Activated CD4-positive, alpha-beta T cell treated with anti-CD3 and anti-CD28 coated beads for 36 hours (primary cell): ENCODE measurements around the gene MTFR2. TPM values are rescaled to one million over a fixed set of nuclear protein-coding genes. Genes with fewer than 3 reads are reported as not detected.

Experiments
- ATAC-seq: fragments of 200-7000 bp; cut with Tn5 transposase; one replicate; pipeline ENCODE4 v1.10.0; 2021; ENCODE audit warnings: mild to moderate bottlenecking, moderate library complexity
- CTCF ChIA-PET: fragments of 350-600 bp; sonication (Branson Sonifier 250); formaldehyde crosslinking; loops from one replicate; lab custom pipeline; 2021; ENCODE audit warnings: antibody characterized with exemption; lab: Charles Lee
- POLR2A ChIA-PET: fragments of 350-600 bp; sonication (Branson Sonifier 250); formaldehyde crosslinking; loops from one replicate; lab custom pipeline; 2021; ENCODE audit warnings: antibody characterized with exemption, inconsistent platforms; lab: Charles Lee
- DNase-seq: peaks from one replicate; pipeline ENCODE4 v3.0.0-alpha.2; 2020
- H3K27ac Mint-ChIP-seq: one replicate; pipeline ENCODE4 v1.8.0; 2021; ENCODE audit warnings: mixed read lengths
- H3K27me3 Mint-ChIP-seq: one replicate; pipeline ENCODE4 v1.8.0; 2021; ENCODE audit warnings: mixed read lengths
- H3K36me3 Mint-ChIP-seq: one replicate; pipeline ENCODE4 v1.8.0; 2021; ENCODE audit warnings: low read depth, mixed read lengths
- H3K4me1 Mint-ChIP-seq: one replicate; pipeline ENCODE4 v1.8.0; 2021; ENCODE audit warnings: mixed read lengths
- H3K4me3 Mint-ChIP-seq: one replicate; pipeline ENCODE4 v1.8.0; 2021; ENCODE audit warnings: mild to moderate bottlenecking, moderate library complexity, mixed read lengths
- H3K9me3 Mint-ChIP-seq: one replicate; pipeline ENCODE4 v1.8.0; 2021; ENCODE audit warnings: low read depth, mixed read lengths
- intact Hi-C, 2 experiments: fragments of 100-400 bp; cut with DNase I in 1 of 2; cut with micrococcal nuclease in 1 of 2; formaldehyde crosslinking; loops; one replicate each; pipeline versions ENCODE4 v1.14.2 to v1.15.1; 2022 to 2024; cut with DNase I, micrococcal nuclease
- total RNA-seq, 2 experiments: library from RNA; stranded (reverse); gene quantifications; one replicate each; pipeline ENCODE4 v1.2.3, GENCODE V29; 2021

MTFR2 gene
- total RNA-seq, 2 experiments from 2014 or later = 26.9 to 28.9 TPM

GRCh38 chr6:136216503-136217401, 33.4 kb downstream of the MTFR2 start:
- intact Hi-C loops = no loop called here
- Mint-ChIP-seq H3K4me1 (no peaks in the 10 kb centered on the region), H3K27ac (no peak overlapping the region), H3K36me3 (no peaks in the 10 kb centered on the region), H3K9me3 (peaks cover 3% of the 10 kb centered on the region), H3K4me3 (no peak overlapping the region), H3K27me3 (no peaks in the 10 kb centered on the region)
- ChIA-PET CTCF (no interaction called here), POLR2A (no interaction called here)
- ATAC-seq (no peak), DNase-seq (no peak)

DNA sequence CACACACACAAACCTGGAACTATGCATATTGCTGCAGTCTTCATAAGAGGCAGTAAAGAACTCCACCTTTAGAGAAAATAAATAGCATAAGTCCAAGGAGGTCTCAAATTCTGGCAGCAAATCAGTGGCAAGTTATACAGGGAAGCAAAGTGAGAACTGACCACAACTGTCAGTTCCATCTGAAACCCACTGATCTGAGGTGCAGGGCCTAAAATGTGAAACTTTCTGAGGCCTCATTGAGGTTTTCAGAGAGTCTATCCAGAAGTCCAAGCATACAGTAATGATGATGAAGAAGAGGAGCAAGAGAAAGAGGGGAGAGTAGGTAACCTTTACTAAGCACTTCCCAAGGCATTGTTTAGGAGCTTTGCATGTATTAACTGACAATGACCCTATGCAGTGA, 36.3 kb downstream of the MTFR2 start:
- Mint-ChIP-seq H3K36me3 (no peaks in the 10 kb centered on the region), H3K27me3 (no peaks in the 10 kb centered on the region), H3K27ac (no peak overlapping the region), H3K4me3 (no peak overlapping the region), H3K4me1 (no peaks in the 10 kb centered on the region), H3K9me3 (no peaks in the 10 kb centered on the region)
- intact Hi-C loops = no loop called here
- POLR2A ChIA-PET = no interaction called here
- CTCF ChIA-PET = no interaction called here
- no peak for ATAC-seq
- no peak for DNase-seq

DNA sequence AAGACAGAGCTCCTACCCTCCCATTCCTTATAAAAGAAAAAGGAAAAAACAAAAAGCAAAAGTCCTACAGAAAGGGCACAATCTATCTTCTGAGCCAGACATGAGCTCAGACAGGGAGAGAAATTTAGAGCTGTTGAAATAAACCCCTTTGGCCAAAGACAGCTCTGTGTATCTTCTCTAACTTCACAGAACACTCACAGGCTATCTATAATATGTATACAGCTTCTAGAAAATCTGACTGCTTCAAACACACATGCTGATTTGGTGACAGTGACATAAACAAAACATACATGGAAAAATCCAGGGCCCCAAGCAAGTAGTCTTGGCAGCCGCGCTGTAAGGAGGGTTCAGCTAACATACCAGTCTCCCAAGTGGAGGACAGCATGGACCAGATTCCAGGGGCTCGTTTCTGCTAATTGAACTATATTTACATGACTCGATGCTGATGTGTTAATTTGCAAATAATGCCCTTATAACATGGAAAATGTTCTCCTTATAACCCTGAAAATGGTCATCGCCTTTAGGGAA, 37.0 kb downstream of the MTFR2 start:
- Mint-ChIP-seq H3K4me3 (no peak overlapping the region), H3K9me3 (no peaks in the 10 kb centered on the region), H3K4me1 (no peaks in the 10 kb centered on the region), H3K27me3 (no peaks in the 10 kb centered on the region), H3K36me3 (no peaks in the 10 kb centered on the region), H3K27ac (no peak overlapping the region)
- CTCF ChIA-PET = interaction anchor here (0.6 to 1.1 kb wide), 3 partner anchors 13 to 547 kb away, joined by 3 read pairs; no protein-coding TSS in a partner anchor
- intact Hi-C loops = no loop called here
- POLR2A ChIA-PET = no interaction called here
- ATAC-seq = no peak
- no peak for DNase-seq

- CTCF ChIA-PET = interaction anchor here (0.6 to 1.1 kb wide), 4 partner anchors 14 to 546 kb away, joined by 3 to 4 read pairs (median 3); no protein-coding TSS in a partner anchor
- Mint-ChIP-seq H3K4me1 (no peaks in the 10 kb centered on the region), H3K4me3 (no peak overlapping the region), H3K27me3 (no peaks in the 10 kb centered on the region), H3K27ac (no peak overlapping the region), H3K36me3 (no peaks in the 10 kb centered on the region), H3K9me3 (no peaks in the 10 kb centered on the region)
- POLR2A ChIA-PET = no interaction called here
- DNase-seq = no peak
- ATAC-seq = no peak
- intact Hi-C loops = no loop called here
These were observed 37.5 kb downstream of the MTFR2 start for GRCh38 chr6:136212608-136213007.

GRCh38 chr6:136210398-136211165, 39.5 kb downstream of the MTFR2 start:
- ChIA-PET POLR2A (interaction anchor here (0.6 kb wide), 1 partner anchor 109 kb away, joined by 3 read pairs; no protein-coding TSS in a partner anchor), CTCF (interaction anchor here (0.6 to 0.9 kb wide), 2 partner anchors 40 to 53 kb away, joined by 3 to 4 read pairs; no protein-coding TSS in a partner anchor)
- H3K4me3 Mint-ChIP-seq = no peak overlapping the region

DNA sequence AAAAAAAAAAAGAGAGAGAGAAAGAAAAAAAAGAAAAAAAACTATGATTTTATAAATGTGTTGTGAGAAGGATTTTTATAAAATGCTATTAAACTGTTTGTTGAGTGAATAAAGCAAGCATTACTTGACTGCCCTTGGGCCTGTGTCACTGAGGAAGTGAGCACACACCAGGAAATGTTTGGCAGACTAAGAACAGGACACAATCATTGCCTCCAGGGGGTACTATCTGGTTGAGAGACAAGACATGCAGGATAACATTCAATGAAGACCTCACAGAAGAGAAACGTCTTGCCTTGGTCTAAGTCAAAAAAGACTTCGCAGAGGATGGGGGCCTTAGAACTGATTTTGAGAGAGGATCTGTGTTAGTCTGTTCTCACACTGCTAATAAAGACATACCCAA, 40.6 kb downstream of the MTFR2 start:
- H3K36me3 Mint-ChIP-seq = no peaks in the 10 kb centered on the region
- CTCF ChIA-PET = no interaction called here
- H3K9me3 Mint-ChIP-seq = no peaks in the 10 kb centered on the region
- H3K4me3 Mint-ChIP-seq = no peak overlapping the region
- DNase-seq = no peak
- POLR2A ChIA-PET = interaction anchor here (0.6 kb wide), 1 partner anchor 110 kb away, joined by 3 read pairs; no protein-coding TSS in a partner anchor
- no peak overlapping the region for H3K27ac Mint-ChIP-seq
- H3K27me3 Mint-ChIP-seq = no peaks in the 10 kb centered on the region
- no peaks in the 10 kb centered on the region for H3K4me1 Mint-ChIP-seq
- intact Hi-C loops = no loop called here
- no peak for ATAC-seq

More at GRCh38 chr6:136210398-136211165, 39.5 kb downstream of the MTFR2 start:
- Mint-ChIP-seq H3K4me1 (no peaks in the 10 kb centered on the region), H3K36me3 (no peaks in the 10 kb centered on the region), H3K27ac (no peak overlapping the region), H3K9me3 (no peaks in the 10 kb centered on the region), H3K27me3 (no peaks in the 10 kb centered on the region)
- ATAC-seq (no peak), DNase-seq (no peak)
- intact Hi-C loops = no loop called here

DNA sequence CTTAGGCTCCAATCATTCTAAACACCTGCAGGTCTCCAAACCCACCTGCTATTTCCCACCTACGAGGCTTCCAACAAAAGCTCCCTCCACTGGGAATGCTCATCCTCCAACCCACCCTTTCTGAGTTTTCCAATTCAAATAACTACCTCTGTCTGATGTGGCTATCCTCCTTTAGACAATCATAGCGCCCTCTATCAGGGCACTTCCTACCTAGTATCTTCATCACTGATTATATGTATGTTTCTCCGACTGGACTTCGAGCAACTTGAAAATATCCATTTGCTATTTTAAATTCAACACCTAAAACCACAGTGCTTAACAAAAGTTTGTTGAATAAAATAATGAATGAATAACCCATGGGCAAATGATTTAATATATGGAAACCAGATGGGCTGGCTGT, 41.3 kb downstream of the MTFR2 start:
- ChIA-PET CTCF (no interaction called here), POLR2A (no interaction called here)
- ATAC-seq = no peak

GRCh38 chr6:136201732-136202131, 48.4 kb downstream of the MTFR2 start:
- ATAC-seq (no peak), DNase-seq (no peak)
- peaks cover 6% of the 10 kb centered on the region for H3K27me3 Mint-ChIP-seq
- no peak overlapping the region for H3K4me3 Mint-ChIP-seq
- H3K4me1 Mint-ChIP-seq = peaks cover 2% of the 10 kb centered on the region
- POLR2A ChIA-PET = no interaction called here
- H3K9me3 Mint-ChIP-seq = no peaks in the 10 kb centered on the region
- no peak overlapping the region for H3K27ac Mint-ChIP-seq
- intact Hi-C loops = no loop called here
- H3K36me3 Mint-ChIP-seq = no peaks in the 10 kb centered on the region
- CTCF ChIA-PET = interaction anchor here (0.9 kb wide), 1 partner anchor 25 kb away, joined by 3 read pairs; no protein-coding TSS in a partner anchor

More for the DNA sequence above, 41.3 kb downstream of the MTFR2 start:
- no peak for DNase-seq
- no peaks in the 10 kb centered on the region for H3K27me3 Mint-ChIP-seq
- no peaks in the 10 kb centered on the region for H3K9me3 Mint-ChIP-seq
- no peaks in the 10 kb centered on the region for H3K4me1 Mint-ChIP-seq
- intact Hi-C loops = no loop called here
- H3K27ac Mint-ChIP-seq = no peak overlapping the region
- H3K4me3 Mint-ChIP-seq = no peak overlapping the region
- no peaks in the 10 kb centered on the region for H3K36me3 Mint-ChIP-seq

DNA sequence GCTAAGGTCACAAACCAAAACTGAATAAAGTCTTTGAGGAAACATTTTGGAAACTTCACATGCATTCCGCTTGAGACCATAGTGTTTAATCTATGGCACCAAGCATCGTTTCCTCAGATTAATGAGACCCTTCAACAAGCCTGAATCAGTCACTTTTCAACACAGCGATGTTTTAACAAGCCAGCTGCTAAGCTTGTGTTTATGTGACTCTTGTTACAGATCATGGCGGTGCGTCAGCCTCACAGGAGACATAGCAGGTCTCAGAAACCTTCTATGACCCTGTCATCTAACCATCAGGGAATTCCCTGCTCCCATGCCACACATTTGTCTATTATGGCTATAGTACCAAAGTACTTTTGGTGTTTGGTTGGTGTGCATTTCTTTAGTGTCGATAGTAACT, 57.2 kb downstream of the MTFR2 start:
- H3K4me3 Mint-ChIP-seq = no peak overlapping the region
- no peaks in the 10 kb centered on the region for H3K36me3 Mint-ChIP-seq
- intact Hi-C loops = no loop called here
- ChIA-PET CTCF (interaction anchor here (2.4 kb wide), 1 partner anchor 34 kb away, joined by 8 read pairs; no protein-coding TSS in a partner anchor), POLR2A (no interaction called here)
- peaks cover 2% of the 10 kb centered on the region for H3K4me1 Mint-ChIP-seq
- no peak for ATAC-seq
- no peaks in the 10 kb centered on the region for H3K9me3 Mint-ChIP-seq
- no peak overlapping the region for H3K27ac Mint-ChIP-seq
- DNase-seq = no peak
- H3K27me3 Mint-ChIP-seq = peaks cover 2% of the 10 kb centered on the region

GRCh38 chr6:136191606-136192312, 58.4 kb downstream of the MTFR2 start:
- DNase-seq (no peak), ATAC-seq (no peak)
- ChIA-PET POLR2A (no interaction called here), CTCF (interaction anchor here (0.5 kb wide), 1 partner anchor 159 kb away, joined by 3 read pairs; no protein-coding TSS in a partner anchor)
- intact Hi-C loops = no loop called here
- Mint-ChIP-seq H3K4me1 (no peaks in the 10 kb centered on the region), H3K9me3 (no peaks in the 10 kb centered on the region), H3K27ac (no peak overlapping the region), H3K4me3 (no peak overlapping the region), H3K36me3 (no peaks in the 10 kb centered on the region), H3K27me3 (peaks cover 2% of the 10 kb centered on the region)

- Mint-ChIP-seq H3K36me3 (no peaks in the 10 kb centered on the region), H3K27me3 (peaks cover 2% of the 10 kb centered on the region), H3K4me3 (no peak overlapping the region), H3K27ac (no peak overlapping the region), H3K4me1 (no peaks in the 10 kb centered on the region), H3K9me3 (no peaks in the 10 kb centered on the region)
- DNase-seq (no peak), ATAC-seq (no peak)
- POLR2A ChIA-PET = no interaction called here
- CTCF ChIA-PET = no interaction called here
- intact Hi-C loops = no loop called here
These were observed 61.0 kb downstream of the MTFR2 start for GRCh38 chr6:136189104-136189503.
